Measurements from ENCODE around the gene PPP2R2C.

DNA sequence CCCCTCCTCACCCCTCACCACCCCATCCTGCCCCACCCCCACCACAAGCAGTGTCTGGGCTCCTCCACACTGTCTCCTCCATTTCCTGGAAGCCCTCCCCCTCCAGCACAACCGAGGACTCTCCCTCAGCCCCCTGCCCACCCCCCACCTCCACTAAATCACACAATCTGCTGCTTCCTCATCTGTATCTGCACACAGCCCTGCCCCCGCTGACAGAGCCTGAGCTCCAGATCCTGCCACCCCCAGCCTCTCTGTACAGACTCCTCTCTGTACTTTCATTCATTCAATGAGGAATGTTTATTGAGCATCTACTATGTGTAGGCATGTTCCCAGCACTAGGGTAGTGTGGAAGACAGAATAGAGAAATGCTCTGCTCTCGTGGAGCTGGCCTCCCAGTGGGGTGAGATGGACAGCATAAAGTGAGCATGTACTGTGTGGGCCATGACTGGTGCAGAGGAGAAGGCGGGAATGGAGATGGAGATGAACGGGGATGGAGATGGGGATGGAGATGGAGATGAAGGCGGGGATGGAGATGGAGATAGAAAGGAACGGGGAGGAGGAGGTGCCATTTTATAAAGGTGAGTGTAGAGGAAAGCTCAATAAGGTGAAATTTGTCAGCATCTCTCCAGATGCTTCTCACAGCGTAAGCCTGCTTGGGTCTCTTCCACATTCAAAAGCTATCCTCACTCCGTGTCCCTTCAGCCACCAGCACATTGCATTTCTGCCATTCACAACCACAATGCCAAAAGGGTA lies 2.5 kb upstream of the PPP2R2C start:
- TF ChIP-seq CTCF (IDR thresholded peaks at IDR 0.05) (no peak), ZFX (IDR thresholded peaks at IDR 0.05; ENCODE audit: borderline replicate concordance) (no peak)
